Muscle layer of colon (tissue), 2 donors: ENCODE data around the gene HSPB3.
"Not testable (repeated sequence)": the region's sequence is repeated elsewhere in the genome, so short reads cannot be mapped to it uniquely, and the experiment has no call there.

ENCODE experiments used
- H3K27ac ChIP-seq: one replicate; pipeline ENCODE4 v1.7.0; 2013; ENCODE audit warnings: low read depth, mild to moderate bottlenecking, low read length, moderate library complexity
- H3K27me3 ChIP-seq, 2 donors: one replicate each; pipeline ENCODE4 v1.7.0; 2013; ENCODE audit warnings: low read length in 2 of 2, mild to moderate bottlenecking in 2 of 2; ENCODE audit not compliant: insufficient read depth in 2 of 2, control insufficient read depth in 1 of 2
- H3K36me3 ChIP-seq: one replicate; pipeline ENCODE4 v1.7.0; 2013; ENCODE audit warnings: mild to moderate bottlenecking, low read length; ENCODE audit not compliant: insufficient read depth
- H3K4me1 ChIP-seq: one replicate; pipeline ENCODE4 v1.7.0; 2013; ENCODE audit warnings: mild to moderate bottlenecking, low read length; ENCODE audit not compliant: insufficient read depth
- H3K4me3 ChIP-seq, 2 donors: one replicate each; pipeline ENCODE4 v1.7.0; 2013; ENCODE audit warnings: low read length in 2 of 2, low read depth in 1 of 2, mild to moderate bottlenecking in 1 of 2, moderate library complexity in 1 of 2
- H3K9ac ChIP-seq: one replicate; pipeline ENCODE4 v1.7.0; 2013; ENCODE audit warnings: low read length
- H3K9me3 ChIP-seq: one replicate; pipeline ENCODE4 v1.7.0; 2013; ENCODE audit warnings: mild to moderate bottlenecking, low read length
- donor health status: abdominal sarcoma.
- donor health status: Adenocarcinoma of cecum.

The HSPB3 gene

DNA sequence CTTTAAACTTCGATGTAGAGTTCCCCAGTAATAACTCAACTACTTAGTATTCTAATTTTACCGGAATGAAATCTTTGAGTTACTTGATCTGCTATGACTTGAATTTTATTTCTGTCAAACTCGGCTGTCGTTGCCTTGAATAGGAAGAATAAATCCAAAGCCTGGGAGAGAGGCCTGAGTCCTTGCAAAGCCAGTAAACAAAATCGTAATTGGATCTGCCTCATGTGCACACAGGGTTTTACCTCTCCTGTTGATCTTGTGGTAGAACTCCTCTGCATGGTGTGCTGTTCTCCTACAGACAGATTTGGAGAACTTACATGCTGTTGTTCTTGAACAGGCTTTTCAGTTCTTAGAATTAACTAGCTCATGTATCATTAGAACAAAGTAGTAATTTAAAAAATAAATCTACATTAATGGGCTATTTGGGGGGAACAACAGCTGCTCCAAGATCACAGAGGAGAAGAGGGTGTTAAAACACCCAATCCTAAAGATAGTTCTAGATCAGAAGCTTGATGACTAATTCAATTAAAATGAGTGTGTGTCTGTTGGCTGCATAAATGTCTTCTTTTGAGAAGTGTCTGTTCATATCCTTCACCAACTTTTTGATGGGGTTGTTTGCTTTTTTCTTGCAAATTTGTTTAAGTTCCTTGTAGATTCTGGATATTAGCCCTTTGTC lies 28.9 kb downstream of the HSPB3 start:
- Histone ChIP-seq H3K27ac (no peak overlapping the region), H3K36me3 (no peaks in the 10 kb centered on the region), H3K27me3 (no peaks in the 10 kb centered on the region), H3K9ac (no peak overlapping the region), H3K4me1 (no peaks in the 10 kb centered on the region), H3K4me3 (no peak overlapping the region), H3K9me3 (no peaks in the 10 kb centered on the region)

GRCh38 chr5:54485659-54486058 lies 30.2 kb downstream of the HSPB3 start:
- H3K36me3 ChIP-seq, H3K27ac ChIP-seq, H3K27me3 ChIP-seq, H3K4me3 ChIP-seq, H3K9ac ChIP-seq, H3K4me1 ChIP-seq, H3K9me3 ChIP-seq: not testable (repeated sequence)

GRCh38 chr5:54489648-54489979 lies 34.1 kb downstream of the HSPB3 start:
- not testable (repeated sequence) for H3K27ac ChIP-seq, H3K27me3 ChIP-seq

GRCh38 chr5:54491326-54491725 lies 35.8 kb downstream of the HSPB3 start:
- H3K27me3 ChIP-seq, result no peaks in the 10 kb centered on the region
- H3K9ac ChIP-seq, result no peak overlapping the region
- no peak overlapping the region for H3K4me3 ChIP-seq
- H3K36me3 ChIP-seq, result no peaks in the 10 kb centered on the region
- H3K9me3 ChIP-seq, result no peaks in the 10 kb centered on the region
- no peaks in the 10 kb centered on the region for H3K4me1 ChIP-seq
- H3K27ac ChIP-seq, result no peak overlapping the region

More at GRCh38 chr5:54489648-54489979, 34.1 kb downstream of the HSPB3 start:
- not testable (repeated sequence) for H3K4me1 ChIP-seq, H3K9ac ChIP-seq, H3K36me3 ChIP-seq, H3K9me3 ChIP-seq, H3K4me3 ChIP-seq

GRCh38 chr5:54492178-54492577 lies 36.7 kb downstream of the HSPB3 start:
- H3K27ac ChIP-seq, result no peak overlapping the region
- no peaks in the 10 kb centered on the region for H3K4me1 ChIP-seq
- H3K27me3 ChIP-seq, result no peaks in the 10 kb centered on the region
- no peaks in the 10 kb centered on the region for H3K9me3 ChIP-seq
- no peak overlapping the region for H3K4me3 ChIP-seq
- no peaks in the 10 kb centered on the region for H3K36me3 ChIP-seq
- H3K9ac ChIP-seq, result no peak overlapping the region

- Histone ChIP-seq H3K27me3 (no peaks in the 10 kb centered on the region), H3K36me3 (no peaks in the 10 kb centered on the region)
Measured at GRCh38 chr5:54495027-54495426, 39.5 kb downstream of the HSPB3 start.

More at GRCh38 chr5:54495027-54495426, 39.5 kb downstream of the HSPB3 start:
- H3K27ac ChIP-seq, result no peak overlapping the region
- H3K9me3 ChIP-seq, result no peaks in the 10 kb centered on the region
- H3K9ac ChIP-seq, result no peak overlapping the region
- no peak overlapping the region for H3K4me3 ChIP-seq
- H3K4me1 ChIP-seq, result no peaks in the 10 kb centered on the region
